HEK293 (cell line): ENCODE data around the gene BIRC6.
"Not testable (repeated sequence)": the region's sequence is repeated elsewhere in the genome, so short reads cannot be mapped to it uniquely, and the experiment has no call there.

Experiments
- CTCF ChIA-PET: fragments of 350-600 bp; formaldehyde crosslinking; extraction: SDS; loops from one replicate; lab custom pipeline; 2021; ENCODE audit warnings: antibody characterized with exemption; lab: Yijun Ruan, JAX
- POLR2A ChIA-PET: fragments of 300-600 bp; formaldehyde crosslinking; extraction: SDS; loops from one replicate; lab custom pipeline; 2020; ENCODE audit warnings: antibody characterized with exemption, inconsistent platforms; lab: Yijun Ruan, JAX
- H3K27ac ChIP-seq: fragments of 200-500 bp; sonication (Bioruptor generic); 2 replicates; pipeline ENCODE4 v1.5.1; 2014; ENCODE audit warnings: low read depth, low read length, control low read depth, inconsistent platforms; ENCODE audit errors: extremely low read depth
- H3K36me3 ChIP-seq, 2 experiments: fragments of 200-500 bp in 1 of 2; sonication (Bioruptor generic) in 1 of 2; 1 replicate in 1 of 2; 2 replicates in 1 of 2; pipeline ENCODE4 v1.5.1; 2014 to 2017; ENCODE audit warnings: inconsistent platforms in 2 of 2, low read length in 2 of 2; ENCODE audit not compliant: control insufficient read depth in 2 of 2, insufficient read depth in 1 of 2
- H3K4me1 ChIP-seq: fragments of 200-500 bp; sonication (Bioruptor generic); 2 replicates; pipeline ENCODE4 v1.5.1; 2014; ENCODE audit warnings: mild to moderate bottlenecking, low read length, inconsistent platforms; ENCODE audit not compliant: control insufficient read depth, insufficient read depth
- H3K4me3 ChIP-seq: 2 replicates; pipeline ENCODE4 v1.5.1; 2011; ENCODE audit warnings: low read depth, mild to moderate bottlenecking, control low read depth, low read length, moderate library complexity
- H3K9me3 ChIP-seq: fragments of 200-500 bp; sonication (Bioruptor generic); 2 replicates; pipeline ENCODE4 v1.5.1; 2014; ENCODE audit warnings: low read depth, low read length, inconsistent platforms; ENCODE audit not compliant: control insufficient read depth, insufficient read depth
- MZF1 ChIP-seq: fragments of 450-650 bp; formaldehyde crosslinking; IDR thresholded peaks from 2 replicates; pipeline ENCODE4 v1.5.1; 2017; ENCODE audit warnings: missing biosample characterization, missing genetic modification characterization, borderline replicate concordance
- ZFP3 ChIP-seq: fragments of 450-650 bp; formaldehyde crosslinking; IDR thresholded peaks from 2 replicates; pipeline ENCODE4 v1.5.1; 2016; ENCODE audit warnings: low read depth, missing biosample characterization, missing genetic modification characterization
- ZNF121 ChIP-seq: fragments of 450-650 bp; formaldehyde crosslinking; IDR thresholded peaks from 2 replicates; pipeline ENCODE4 v1.5.1; 2016; ENCODE audit warnings: missing biosample characterization, missing genetic modification characterization
- ZNF138 ChIP-seq: fragments of 450-650 bp; formaldehyde crosslinking; IDR thresholded peaks from 2 replicates; pipeline ENCODE4 v1.5.1; 2016; ENCODE audit warnings: missing biosample characterization, missing genetic modification characterization, borderline replicate concordance
- ZNF146 ChIP-seq: fragments of 450-650 bp; formaldehyde crosslinking; IDR thresholded peaks from 2 replicates; pipeline ENCODE4 v1.5.1; 2016; ENCODE audit warnings: missing biosample characterization, missing genetic modification characterization
- ZNF175 ChIP-seq: fragments of 450-650 bp; formaldehyde crosslinking; IDR thresholded peaks from 2 replicates; pipeline ENCODE4 v1.5.1; 2016; ENCODE audit warnings: missing biosample characterization, missing genetic modification characterization
- ZNF423 ChIP-seq: fragments of 450-650 bp; formaldehyde crosslinking; IDR thresholded peaks from 2 replicates; pipeline ENCODE4 v1.5.1; 2016; ENCODE audit warnings: missing biosample characterization, missing genetic modification characterization
- ZNF473 ChIP-seq: fragments of 450-650 bp; formaldehyde crosslinking; IDR thresholded peaks from 2 replicates; pipeline ENCODE4 v1.5.1; 2017; ENCODE audit warnings: missing biosample characterization, missing genetic modification characterization
- ZNF596 ChIP-seq: fragments of 450-650 bp; IDR thresholded peaks from 2 replicates; pipeline ENCODE4 v1.5.0; 2018; ENCODE audit warnings: missing biosample characterization, mild to moderate bottlenecking, missing genetic modification characterization, moderate library complexity
- ZNF600 ChIP-seq: fragments of 450-650 bp; formaldehyde crosslinking; IDR thresholded peaks from 2 replicates; pipeline ENCODE4 v1.5.1; 2016; ENCODE audit warnings: missing biosample characterization, missing genetic modification characterization
- ZNF768 ChIP-seq: fragments of 450-650 bp; formaldehyde crosslinking; IDR thresholded peaks from 2 replicates; pipeline ENCODE4 v1.5.1; 2018; ENCODE audit warnings: missing biosample characterization, mild to moderate bottlenecking, missing genetic modification characterization
- TF ChIP-seq, protein P1 (sequence below): fragments of 450-650 bp; formaldehyde crosslinking; IDR thresholded peaks from 2 replicates; pipeline ENCODE4 v1.5.1; 2017; ENCODE audit warnings: missing biosample characterization, missing genetic modification characterization

BIRC6 gene

DNA sequence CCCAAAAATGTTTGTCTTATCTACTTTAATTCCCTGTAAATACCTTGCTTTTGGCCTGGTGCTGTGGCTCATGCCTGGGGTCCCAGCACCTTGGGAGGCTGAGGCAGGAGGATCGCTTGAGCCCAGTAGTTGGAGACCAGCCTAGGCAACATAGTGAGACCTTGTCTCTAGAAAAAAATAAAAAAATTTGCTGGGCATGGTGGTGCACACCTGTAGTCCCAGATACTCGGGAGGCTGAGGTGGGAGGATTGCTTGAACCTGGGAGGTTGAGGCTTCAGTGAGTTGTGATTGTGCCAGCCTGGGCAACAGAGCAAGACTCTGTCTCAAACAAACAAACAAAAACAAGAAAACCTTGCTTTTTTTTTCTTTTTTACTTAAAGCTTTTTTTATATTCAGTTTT lies 6.2 kb downstream of the BIRC6 start:
- peaks cover 10 to 13% of the 10 kb centered on the region in 2 experiments; a peak in 2 of 3 replicates for H3K36me3 ChIP-seq
- not testable (repeated sequence) for H3K4me3 ChIP-seq, H3K4me1 ChIP-seq, H3K27ac ChIP-seq, H3K9me3 ChIP-seq
- ChIA-PET POLR2A (interaction anchor here (0.9 kb wide), 1 partner anchor 15 kb away, joined by 3 read pairs; no protein-coding TSS in a partner anchor), CTCF (interaction anchor here (0.9 kb wide), 1 partner anchor 142 kb away, joined by 3 read pairs; no protein-coding TSS in a partner anchor)

DNA sequence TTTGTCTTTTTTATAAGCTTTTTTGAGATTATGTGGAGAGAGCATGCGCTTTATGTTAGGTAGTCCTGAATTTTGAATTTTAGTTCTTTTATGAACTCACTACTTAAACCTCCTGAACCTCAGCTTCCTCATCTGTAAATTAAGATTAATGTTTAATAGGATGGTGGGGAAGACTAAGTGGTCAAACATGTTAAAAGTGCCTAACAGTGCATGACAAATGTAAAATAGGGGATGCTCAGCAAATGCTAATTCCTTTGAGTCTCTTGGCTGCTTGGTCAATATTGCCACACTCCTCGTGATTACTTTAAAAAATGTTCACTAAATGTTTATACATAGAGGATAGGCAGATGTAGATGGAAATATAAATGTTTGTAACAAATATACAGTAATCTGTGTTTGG lies 6.8 kb downstream of the BIRC6 start:
- peaks cover 10 to 13% of the 10 kb centered on the region in 2 experiments; a peak in 2 of 3 replicates for H3K36me3 ChIP-seq
- H3K27ac ChIP-seq, result no peak overlapping the region
- no peaks in the 10 kb centered on the region for H3K9me3 ChIP-seq
- ChIA-PET POLR2A (no interaction called here), CTCF (interaction anchor here (0.9 kb wide), 1 partner anchor 141 kb away, joined by 3 read pairs; no protein-coding TSS in a partner anchor)
- H3K4me1 ChIP-seq, result peaks cover 11% of the 10 kb centered on the region
- TF ChIP-seq, protein P1, sequence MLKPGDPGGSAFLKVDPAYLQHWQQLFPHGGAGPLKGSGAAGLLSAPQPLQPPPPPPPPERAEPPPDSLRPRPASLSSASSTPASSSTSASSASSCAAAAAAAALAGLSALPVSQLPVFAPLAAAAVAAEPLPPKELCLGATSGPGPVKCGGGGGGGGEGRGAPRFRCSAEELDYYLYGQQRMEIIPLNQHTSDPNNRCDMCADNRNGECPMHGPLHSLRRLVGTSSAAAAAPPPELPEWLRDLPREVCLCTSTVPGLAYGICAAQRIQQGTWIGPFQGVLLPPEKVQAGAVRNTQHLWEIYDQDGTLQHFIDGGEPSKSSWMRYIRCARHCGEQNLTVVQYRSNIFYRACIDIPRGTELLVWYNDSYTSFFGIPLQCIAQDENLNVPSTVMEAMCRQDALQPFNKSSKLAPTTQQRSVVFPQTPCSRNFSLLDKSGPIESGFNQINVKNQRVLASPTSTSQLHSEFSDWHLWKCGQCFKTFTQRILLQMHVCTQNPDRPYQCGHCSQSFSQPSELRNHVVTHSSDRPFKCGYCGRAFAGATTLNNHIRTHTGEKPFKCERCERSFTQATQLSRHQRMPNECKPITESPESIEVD (tag by site-specific recombination), result 0 out of 2 replicates have a peak, but pooled peaks have one; percentile 29
- no peak for TF ChIP-seq ZNF473 (tag by site-specific recombination)
- TF ChIP-seq ZNF596, result no peak
- TF ChIP-seq ZNF423 (tag by site-specific recombination), result no peak
- no peak for TF ChIP-seq ZNF146
- no peak for TF ChIP-seq ZFP3 (tag by site-specific recombination)
- TF ChIP-seq ZNF175, result no peak
- TF ChIP-seq MZF1, result no peak
- TF ChIP-seq ZNF138, result no peak
- H3K4me3 ChIP-seq, result no peak overlapping the region

DNA sequence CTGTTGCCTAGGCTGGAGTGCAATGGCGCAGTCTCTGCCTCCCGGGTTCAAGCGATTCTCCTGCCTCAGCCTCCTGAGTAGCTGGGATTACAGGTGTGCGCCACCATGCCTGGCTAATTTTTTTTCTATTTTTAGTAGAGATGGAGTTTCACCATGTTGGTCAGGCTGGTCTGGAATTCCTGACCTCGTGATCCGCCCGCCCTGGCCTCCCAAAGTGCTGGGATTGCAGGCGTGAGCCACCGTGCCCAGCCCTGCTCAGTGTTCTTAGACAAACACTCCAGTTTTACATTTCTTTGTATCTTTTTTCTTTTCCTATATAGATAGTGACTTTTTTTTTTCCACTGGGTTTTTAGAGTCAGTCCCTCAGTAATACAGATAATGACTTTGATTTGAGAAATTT lies 7.5 kb downstream of the BIRC6 start:
- H3K9me3 ChIP-seq, POLR2A ChIA-PET: not testable (repeated sequence)

DNA sequence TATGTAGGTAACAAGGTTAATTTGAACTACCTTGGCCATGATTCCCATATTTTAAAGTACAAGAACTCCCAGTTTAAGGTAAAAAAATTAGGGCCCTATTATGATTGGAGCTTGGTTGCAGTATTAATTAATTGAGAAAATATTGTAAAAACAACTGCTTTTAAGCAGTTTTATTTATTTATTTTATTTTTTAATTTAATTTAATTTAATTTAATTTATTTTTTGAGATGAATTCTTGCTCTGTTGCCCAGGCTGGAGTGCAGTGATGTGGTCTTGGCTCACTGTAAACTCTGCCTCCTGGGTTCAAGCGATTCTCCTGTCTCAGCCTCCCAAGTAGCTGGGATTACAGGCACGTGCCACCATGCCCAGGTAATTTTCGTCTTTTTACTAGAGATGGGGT lies 8.9 kb downstream of the BIRC6 start:
- CTCF ChIA-PET, result not testable (repeated sequence)

More for the DNA sequence above, 7.5 kb downstream of the BIRC6 start:
- CTCF ChIA-PET, H3K4me1 ChIP-seq, H3K4me3 ChIP-seq, H3K27ac ChIP-seq: not testable (repeated sequence)
- H3K36me3 ChIP-seq, result peaks cover 10 to 11% of the 10 kb centered on the region in 2 experiments; a peak in 2 of 3 replicates
- peak; percentile 75; the same call in 1 of the 2 replicates for TF ChIP-seq ZNF600 (tag by site-specific recombination)

DNA sequence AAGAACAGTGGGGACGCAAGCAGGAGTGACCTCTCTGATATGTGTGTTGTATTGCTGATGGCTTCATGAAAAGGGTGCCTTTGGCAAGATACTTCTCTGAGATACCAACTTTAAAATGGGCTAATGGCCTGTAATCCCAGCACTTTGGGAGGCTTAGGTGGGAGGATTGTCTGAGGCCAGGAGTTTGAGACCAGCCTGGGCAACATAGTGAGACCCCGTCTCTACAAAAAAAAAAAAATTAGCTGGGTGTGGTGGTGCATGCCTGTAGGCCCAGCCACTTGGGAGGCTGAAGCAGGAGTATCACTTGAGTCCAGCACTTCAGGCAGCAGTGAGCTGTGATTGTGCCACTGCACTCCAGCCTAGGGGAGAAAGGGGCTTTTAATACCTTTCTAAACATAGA lies 9.8 kb downstream of the BIRC6 start:
- H3K4me1 ChIP-seq, result peaks cover 2% of the 10 kb centered on the region; the same call in 1 of the 2 replicates
- no peak overlapping the region for H3K27ac ChIP-seq
- CTCF ChIA-PET, result no interaction called here
- POLR2A ChIA-PET, result no interaction called here
- peaks cover 5 to 11% of the 10 kb centered on the region in 2 experiments; a peak in 2 of 3 replicates for H3K36me3 ChIP-seq
- no peaks in the 10 kb centered on the region for H3K9me3 ChIP-seq
- H3K4me3 ChIP-seq, result no peak overlapping the region
- TF ChIP-seq ZNF121 (tag by site-specific recombination) (0 out of 2 replicates have a peak, but pooled peaks have one; percentile 43), ZNF768 (tag by site-specific recombination) (no peak)

More for the DNA sequence above, 8.9 kb downstream of the BIRC6 start:
- H3K9me3 ChIP-seq, H3K4me3 ChIP-seq, H3K4me1 ChIP-seq, POLR2A ChIA-PET, H3K27ac ChIP-seq: not testable (repeated sequence)
- peaks cover 10% of the 10 kb centered on the region in 2 experiments; a peak in 2 of 3 replicates for H3K36me3 ChIP-seq
